Stimulated activated CD8-positive, alpha-beta memory T cell treated with anti-CD3 and anti-CD28 coated beads, Interleukin-2, amount 100 ng/mL, for 48 hours (primary cell): ENCODE results near the gene GPATCH8.
"Not testable (repeated sequence)": the region's sequence is repeated elsewhere in the genome, so short reads cannot be mapped to it uniquely, and the experiment has no call there.

Experiments
- DNase-seq, 2 donors: peaks; one replicate each; pipeline ENCODE4 v3.0.0-alpha.2; 2020; ENCODE audit warnings: low read depth in 2 of 2

GPATCH8 gene

GRCh38 chr17:44375196-44376017 lies 127.8 kb downstream of the GPATCH8 start:
- DNase-seq, result no peak

- DNase-seq, result no peak
These were observed 128.7 kb downstream of the GPATCH8 start for GRCh38 chr17:44374306-44375195.

- no peak for DNase-seq
These were observed 131.2 kb downstream of the GPATCH8 start for GRCh38 chr17:44372036-44372435.

GRCh38 chr17:44369414-44370023 lies 133.7 kb downstream of the GPATCH8 start:
- DNase-seq, result not testable (repeated sequence)

GRCh38 chr17:44368391-44369243 lies 134.6 kb downstream of the GPATCH8 start:
- DNase-seq, result not testable (repeated sequence)

GRCh38 chr17:44367231-44367979 lies 135.8 kb downstream of the GPATCH8 start:
- DNase-seq, result no peak

- not testable (repeated sequence) for DNase-seq
These were observed 138.2 kb downstream of the GPATCH8 start for GRCh38 chr17:44365051-44365450.

GRCh38 chr17:44363613-44364159 lies 139.5 kb downstream of the GPATCH8 start, which contains the start of gene FAM171A2:
Gene FAM171A2 (minus strand): TSS chr17:44363853. CDS start chr17:44363714, 139 bp downstream.
- peak; percentile 50 to 59 for DNase-seq

- DNase-seq, result no peak
These were observed 140.1 kb downstream of the GPATCH8 start for GRCh38 chr17:44362949-44363612.

GRCh38 chr17:44362459-44362948 lies 140.7 kb downstream of the GPATCH8 start:
- DNase-seq, result no peak

- DNase-seq, result no peak
These were observed 141.6 kb downstream of the GPATCH8 start for GRCh38 chr17:44361292-44362260.

GRCh38 chr17:44360826-44361225 lies 142.4 kb downstream of the GPATCH8 start:
- no peak for DNase-seq

- no peak for DNase-seq
These were observed 143.1 kb downstream of the GPATCH8 start for GRCh38 chr17:44360144-44360533.

- DNase-seq, result no peak
These were observed 143.6 kb downstream of the GPATCH8 start for GRCh38 chr17:44359458-44360143.

GRCh38 chr17:44359006-44359405 lies 144.2 kb downstream of the GPATCH8 start:
- no peak for DNase-seq

- DNase-seq, result no peak
These were observed 145.1 kb downstream of the GPATCH8 start for GRCh38 chr17:44358066-44358465.

- DNase-seq, result no peak
These were observed 147.0 kb downstream of the GPATCH8 start for GRCh38 chr17:44356241-44356640.
